Activated naive CD8-positive, alpha-beta T cell treated with anti-CD3 and anti-CD28 coated beads, Interleukin-2, amount 50 U/mL, for 24 hours (primary cell): ENCODE results near the gene MARCHF2.
"Not testable (repeated sequence)": the region's sequence is repeated elsewhere in the genome, so short reads cannot be mapped to it uniquely, and the experiment has no call there.

Source experiments
- ATAC-seq: fragments of 150-1000 bp; cut with Tn5 transposase; one replicate; pipeline ENCODE4 v1.10.0; 2021
- DNase-seq: peaks from one replicate; pipeline ENCODE4 v3.0.0; 2021
- H3K27ac Mint-ChIP-seq: one replicate; pipeline ENCODE4 v1.8.0; 2021; ENCODE audit warnings: mild to moderate bottlenecking, mixed read lengths
- H3K27me3 Mint-ChIP-seq: one replicate; pipeline ENCODE4 v1.8.0; 2021; ENCODE audit warnings: mixed read lengths
- H3K36me3 Mint-ChIP-seq: one replicate; pipeline ENCODE4 v1.8.0; 2021; ENCODE audit warnings: low read depth, mixed read lengths
- H3K4me1 Mint-ChIP-seq: one replicate; pipeline ENCODE4 v1.8.0; 2021; ENCODE audit warnings: mixed read lengths
- H3K4me3 Mint-ChIP-seq: one replicate; pipeline ENCODE4 v1.8.0; 2021; ENCODE audit warnings: mild to moderate bottlenecking, moderate library complexity, mixed read lengths
- H3K9me3 Mint-ChIP-seq: one replicate; pipeline ENCODE4 v1.8.0; 2021; ENCODE audit warnings: mixed read lengths

MARCHF2 gene

DNA sequence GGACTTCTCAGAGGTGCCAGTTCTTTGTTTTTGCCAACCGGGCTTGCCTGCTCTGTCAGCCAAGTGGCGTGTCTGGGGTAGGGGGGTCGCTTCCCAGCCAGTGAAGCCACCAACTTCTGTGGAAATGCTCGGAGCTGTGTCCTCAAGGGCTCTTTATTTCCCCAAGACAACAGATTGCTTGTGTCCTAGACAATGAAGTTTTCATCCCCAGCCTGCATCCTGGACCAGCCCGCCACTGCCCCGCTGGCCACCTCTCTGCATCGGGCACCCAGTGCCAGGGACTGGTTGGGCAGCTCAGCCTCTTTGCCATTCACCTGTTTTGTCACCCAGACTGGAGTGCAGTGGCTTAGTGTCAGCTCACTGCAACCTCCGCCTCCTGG is 19.2 kb upstream of the MARCHF2 start:
- no peak overlapping the region for H3K27ac Mint-ChIP-seq
- H3K36me3 Mint-ChIP-seq, result no peaks in the 10 kb centered on the region
- DNase-seq (no peak), ATAC-seq (no peak)
- H3K27me3 Mint-ChIP-seq, result no peaks in the 10 kb centered on the region
- H3K4me3 Mint-ChIP-seq, result no peak overlapping the region
- H3K9me3 Mint-ChIP-seq, result no peaks in the 10 kb centered on the region
- peaks cover 43% of the 10 kb centered on the region for H3K4me1 Mint-ChIP-seq

DNA sequence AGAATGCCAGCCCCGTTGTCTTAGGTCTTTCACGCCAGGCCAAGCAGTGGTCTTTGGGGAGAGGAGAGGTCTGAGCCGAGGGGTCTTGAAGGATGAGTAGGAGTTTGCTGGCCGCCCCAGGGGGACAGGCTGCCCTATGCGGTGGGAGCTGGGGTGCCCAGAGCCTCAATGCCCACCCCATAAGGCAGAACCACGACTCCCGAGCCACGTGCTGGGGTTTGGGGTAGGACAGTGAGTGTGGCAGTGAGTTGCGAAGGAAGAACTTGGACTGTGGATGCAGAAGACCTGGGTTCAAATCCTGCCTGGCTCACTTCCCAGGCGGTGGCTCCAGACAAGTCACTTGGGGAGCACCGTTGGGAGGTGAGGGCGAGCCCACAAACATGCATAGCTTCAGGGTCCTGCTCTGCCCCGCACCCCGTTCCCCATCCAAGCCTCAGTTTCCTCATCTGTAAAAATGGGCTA is 17.5 kb upstream of the MARCHF2 start:
- Mint-ChIP-seq H3K4me1 (peaks cover 35% of the 10 kb centered on the region), H3K27me3 (no peaks in the 10 kb centered on the region), H3K27ac (no peak overlapping the region)

DNA sequence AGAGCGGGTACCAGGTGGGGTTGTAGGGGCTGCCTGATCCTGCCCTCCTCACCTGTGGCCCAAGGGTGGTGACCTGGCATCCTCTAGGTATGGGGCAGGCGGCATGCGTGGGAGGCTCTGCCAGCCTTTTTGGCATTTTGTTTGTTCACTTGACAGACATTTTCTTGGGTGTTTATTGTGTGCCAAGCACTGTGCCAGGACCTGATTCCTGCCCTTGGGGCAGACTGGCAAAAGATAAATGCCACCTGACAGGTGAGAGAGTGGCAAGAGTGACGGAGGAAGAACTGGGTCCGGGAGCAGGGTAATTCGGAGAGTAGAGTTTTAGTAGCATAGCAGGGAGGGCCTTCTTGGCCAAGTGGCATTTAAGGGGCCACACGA is 16.9 kb upstream of the MARCHF2 start:
- no peak for ATAC-seq
- H3K27me3 Mint-ChIP-seq, result no peaks in the 10 kb centered on the region
- DNase-seq, result no peak
- no peak overlapping the region for H3K27ac Mint-ChIP-seq
- H3K4me3 Mint-ChIP-seq, result no peak overlapping the region
- H3K4me1 Mint-ChIP-seq, result peaks cover 30% of the 10 kb centered on the region
- H3K9me3 Mint-ChIP-seq, result no peaks in the 10 kb centered on the region
- no peaks in the 10 kb centered on the region for H3K36me3 Mint-ChIP-seq

More for the DNA sequence above, 17.5 kb upstream of the MARCHF2 start:
- ATAC-seq (no peak), DNase-seq (no peak)
- Mint-ChIP-seq H3K36me3 (no peaks in the 10 kb centered on the region), H3K9me3 (no peaks in the 10 kb centered on the region), H3K4me3 (no peak overlapping the region)

DNA sequence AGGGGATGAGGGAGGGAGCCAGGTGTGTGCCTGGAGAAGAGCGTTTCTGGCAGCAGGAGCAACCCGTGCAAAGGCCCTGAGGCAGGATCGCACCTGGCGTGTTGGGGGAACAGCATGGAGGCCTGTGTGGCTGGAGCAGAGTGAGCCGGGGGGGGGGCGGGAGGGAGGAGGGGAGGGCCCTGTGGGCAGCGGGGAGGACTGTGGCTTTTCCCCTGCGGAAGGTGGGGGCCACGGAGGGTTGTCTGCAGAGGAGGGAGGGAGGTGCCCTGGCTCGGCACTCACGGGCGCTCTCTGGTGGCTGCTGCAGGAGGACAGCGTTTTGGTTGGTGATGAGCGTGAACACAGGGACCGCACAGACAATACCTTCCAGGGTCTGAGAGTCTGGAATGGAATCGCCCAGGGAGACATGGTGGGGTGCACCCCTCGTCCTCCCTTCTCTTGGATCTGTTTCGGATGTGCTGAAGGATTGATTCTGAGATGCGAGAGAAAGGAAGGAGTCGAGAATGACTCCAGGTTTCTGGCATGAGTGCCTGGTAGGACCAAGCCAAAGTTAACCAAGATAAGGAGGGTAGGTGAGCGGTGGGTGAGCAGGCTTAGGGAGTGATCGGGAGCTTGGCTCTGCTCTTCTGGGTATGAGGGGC is 16.4 kb upstream of the MARCHF2 start:
- DNase-seq (peak; percentile 84), ATAC-seq (peak; percentile 66)
- Mint-ChIP-seq H3K9me3 (no peaks in the 10 kb centered on the region), H3K4me3 (no peak overlapping the region), H3K27ac (peak overlapping the region; percentile 76), H3K36me3 (no peaks in the 10 kb centered on the region), H3K27me3 (no peaks in the 10 kb centered on the region), H3K4me1 (peaks cover 26% of the 10 kb centered on the region)

DNA sequence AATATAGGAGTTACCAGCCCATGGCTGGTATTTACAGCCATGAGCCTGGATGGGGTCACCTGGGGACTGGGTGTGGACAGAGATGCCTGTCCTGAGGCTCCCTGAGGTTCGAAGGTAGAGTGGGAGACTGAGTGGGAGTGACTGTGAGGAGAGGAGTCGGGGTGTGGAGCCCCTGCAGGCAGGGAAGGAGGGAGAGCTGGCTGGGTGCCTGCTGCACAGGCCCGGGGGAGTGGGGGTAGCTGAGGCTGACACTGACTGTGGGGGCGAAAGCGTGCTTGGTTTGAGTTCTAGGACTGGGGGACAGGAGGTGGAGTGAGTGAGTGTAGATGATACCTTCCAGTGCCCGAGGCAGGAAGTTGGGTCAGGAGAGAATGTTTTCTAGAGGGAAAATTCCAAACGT is 15.8 kb upstream of the MARCHF2 start:
- no peaks in the 10 kb centered on the region for H3K9me3 Mint-ChIP-seq
- peaks cover 20% of the 10 kb centered on the region for H3K4me1 Mint-ChIP-seq
- no peak for DNase-seq
- no peaks in the 10 kb centered on the region for H3K36me3 Mint-ChIP-seq
- H3K27me3 Mint-ChIP-seq, result no peaks in the 10 kb centered on the region
- no peak overlapping the region for H3K4me3 Mint-ChIP-seq
- ATAC-seq, result no peak
- peak overlapping the region; percentile 76 for H3K27ac Mint-ChIP-seq

DNA sequence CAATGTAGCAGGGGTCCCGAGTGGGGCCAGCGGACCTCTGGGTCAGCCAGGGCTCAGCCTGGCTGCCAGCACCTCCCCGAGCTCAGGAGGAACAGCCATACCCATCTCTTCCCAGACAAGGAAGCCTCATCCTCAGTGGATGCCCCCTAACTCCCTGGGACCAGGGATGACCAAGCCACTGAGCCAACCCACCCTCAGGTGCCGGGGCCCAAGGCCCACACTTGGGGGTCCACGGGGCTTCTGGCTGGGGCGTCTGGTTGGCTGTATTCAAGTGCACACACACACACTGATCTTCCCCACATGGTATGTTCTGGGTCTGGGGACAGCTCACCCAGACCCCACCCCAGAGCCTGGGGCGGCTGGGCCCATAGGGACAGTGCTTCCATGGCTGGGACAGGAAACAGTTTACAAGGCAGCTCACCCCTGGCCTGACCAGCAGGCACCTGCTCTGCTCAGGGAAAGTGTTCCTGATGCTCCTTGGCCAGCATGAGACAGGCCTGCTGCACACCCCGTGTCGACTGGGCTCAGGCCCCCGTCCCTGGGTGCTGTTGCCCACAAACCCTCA is 15.3 kb upstream of the MARCHF2 start:
- no peaks in the 10 kb centered on the region for H3K9me3 Mint-ChIP-seq
- H3K27ac Mint-ChIP-seq, result no peak overlapping the region
- H3K27me3 Mint-ChIP-seq, result no peaks in the 10 kb centered on the region

DNA sequence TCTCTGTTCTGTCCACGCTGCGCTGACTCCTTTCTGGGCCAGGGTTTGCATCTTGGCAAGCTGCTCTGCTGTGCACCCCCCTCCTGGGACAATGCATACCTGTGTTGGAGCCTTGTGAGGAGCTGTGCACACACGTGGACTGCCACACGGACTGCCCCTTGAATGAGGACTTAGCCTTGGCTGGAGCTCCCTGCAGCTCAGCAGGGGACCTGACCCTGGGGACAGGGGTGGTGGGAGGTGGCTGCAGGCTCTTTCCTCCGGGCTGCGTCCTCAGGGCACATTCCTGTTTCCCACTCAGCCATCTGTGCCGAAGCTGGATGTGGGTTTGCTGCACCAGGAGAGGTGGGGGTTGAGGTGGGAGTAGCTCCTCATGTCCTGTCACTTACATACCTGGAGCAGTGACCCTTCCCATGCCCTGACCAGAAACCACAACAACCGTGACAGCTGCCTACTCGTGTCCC is 14.8 kb upstream of the MARCHF2 start:
- no peaks in the 10 kb centered on the region for H3K27me3 Mint-ChIP-seq
- H3K36me3 Mint-ChIP-seq, result no peaks in the 10 kb centered on the region
- H3K9me3 Mint-ChIP-seq, result no peaks in the 10 kb centered on the region
- no peak for ATAC-seq
- no peak overlapping the region for H3K27ac Mint-ChIP-seq
- DNase-seq, result no peak
- no peak overlapping the region for H3K4me3 Mint-ChIP-seq
- peaks cover 14% of the 10 kb centered on the region for H3K4me1 Mint-ChIP-seq

More for the DNA sequence above, 15.3 kb upstream of the MARCHF2 start:
- ATAC-seq (no peak), DNase-seq (no peak)
- no peak overlapping the region for H3K4me3 Mint-ChIP-seq
- peaks cover 18% of the 10 kb centered on the region for H3K4me1 Mint-ChIP-seq
- H3K36me3 Mint-ChIP-seq, result no peaks in the 10 kb centered on the region

DNA sequence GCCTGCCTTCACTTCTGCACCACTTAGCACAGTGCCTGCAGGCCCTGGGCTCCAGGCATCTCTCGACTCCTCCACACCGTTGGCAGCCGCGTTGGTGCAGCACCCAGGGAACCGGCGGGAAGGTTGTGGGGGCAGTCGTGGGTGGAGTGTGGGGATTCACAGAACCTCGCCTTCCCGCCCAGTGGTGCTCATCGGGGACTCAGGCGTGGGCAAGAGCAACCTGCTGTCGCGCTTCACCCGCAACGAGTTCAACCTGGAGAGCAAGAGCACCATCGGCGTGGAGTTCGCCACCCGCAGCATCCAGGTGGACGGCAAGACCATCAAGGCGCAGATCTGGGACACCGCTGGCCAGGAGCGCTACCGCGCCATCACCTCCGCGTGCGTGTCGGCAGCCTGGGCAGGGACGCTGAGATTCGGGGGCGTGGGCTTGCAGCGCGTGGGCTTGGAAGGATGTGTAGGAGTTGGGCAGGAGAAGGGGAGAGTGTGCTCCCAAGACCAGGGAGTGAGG is 13.4 kb upstream of the MARCHF2 start:
- peaks cover 14% of the 10 kb centered on the region for H3K4me1 Mint-ChIP-seq
- peaks cover 3% of the 10 kb centered on the region for H3K36me3 Mint-ChIP-seq
- no peak for DNase-seq
- no peaks in the 10 kb centered on the region for H3K27me3 Mint-ChIP-seq
- no peak overlapping the region for H3K27ac Mint-ChIP-seq
- H3K4me3 Mint-ChIP-seq, result no peak overlapping the region
- no peaks in the 10 kb centered on the region for H3K9me3 Mint-ChIP-seq
- no peak for ATAC-seq

DNA sequence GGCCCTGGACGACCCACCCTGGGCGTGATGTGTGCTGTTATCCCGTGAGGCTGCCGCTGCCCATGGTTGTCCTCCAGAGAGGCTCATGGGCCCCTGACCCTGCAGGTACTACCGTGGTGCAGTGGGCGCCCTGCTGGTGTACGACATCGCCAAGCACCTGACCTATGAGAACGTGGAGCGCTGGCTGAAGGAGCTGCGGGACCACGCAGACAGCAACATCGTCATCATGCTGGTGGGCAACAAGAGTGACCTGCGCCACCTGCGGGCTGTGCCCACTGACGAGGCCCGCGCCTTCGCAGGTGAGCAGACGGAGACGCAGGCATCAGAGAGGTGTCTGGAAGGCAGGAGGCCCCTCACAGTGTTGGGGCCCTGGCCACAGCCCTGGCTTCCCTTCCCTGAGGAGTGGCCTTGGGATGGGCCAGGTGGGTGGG is 11.1 kb upstream of the MARCHF2 start:
- no peak for ATAC-seq
- no peaks in the 10 kb centered on the region for H3K9me3 Mint-ChIP-seq
- DNase-seq, result no peak
- H3K4me1 Mint-ChIP-seq, result peaks cover 5% of the 10 kb centered on the region
- peaks cover 5% of the 10 kb centered on the region for H3K36me3 Mint-ChIP-seq
- H3K4me3 Mint-ChIP-seq, result no peak overlapping the region
- no peak overlapping the region for H3K27ac Mint-ChIP-seq
- no peaks in the 10 kb centered on the region for H3K27me3 Mint-ChIP-seq

DNA sequence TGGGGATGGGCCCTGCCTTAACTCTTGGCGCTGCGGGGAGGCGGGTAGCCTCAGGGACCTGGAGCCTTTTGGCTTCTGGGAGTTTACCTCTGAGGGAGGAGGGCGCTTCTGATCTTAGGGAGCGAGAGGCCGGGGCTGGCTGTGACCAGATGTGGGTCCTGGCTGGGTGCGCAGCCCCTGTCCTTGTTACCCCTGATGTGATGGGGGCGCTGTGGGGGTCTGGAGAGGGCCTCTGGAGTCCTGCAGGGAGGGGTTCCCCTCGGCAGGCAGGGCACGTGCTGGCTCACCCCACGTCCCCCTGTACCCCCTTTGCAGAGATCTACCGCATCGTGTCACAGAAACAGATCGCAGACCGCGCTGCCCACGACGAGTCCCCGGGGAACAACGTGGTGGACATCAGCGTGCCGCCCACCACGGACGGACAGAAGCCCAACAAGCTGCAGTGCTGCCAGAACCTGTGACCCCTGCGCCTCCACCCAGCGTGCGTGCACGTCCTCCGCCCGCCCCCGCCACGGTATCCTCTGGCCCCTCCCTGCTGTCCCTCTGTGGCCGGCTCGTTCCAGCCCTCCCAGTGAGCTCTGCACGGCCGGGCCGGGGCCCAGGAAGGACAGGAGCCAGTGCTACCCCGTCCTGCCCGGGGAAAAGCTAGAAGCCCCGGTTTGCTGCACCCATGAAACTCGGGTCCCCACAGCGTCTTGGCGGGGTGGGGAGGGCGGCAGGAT is 9.8 kb upstream of the MARCHF2 start:
- H3K27ac Mint-ChIP-seq, result no peak overlapping the region
- no peaks in the 10 kb centered on the region for H3K9me3 Mint-ChIP-seq
- no peak overlapping the region for H3K4me3 Mint-ChIP-seq
- no peaks in the 10 kb centered on the region for H3K4me1 Mint-ChIP-seq
- DNase-seq (no peak), ATAC-seq (no peak)
- H3K36me3 Mint-ChIP-seq, result peaks cover 5% of the 10 kb centered on the region
- no peaks in the 10 kb centered on the region for H3K27me3 Mint-ChIP-seq

DNA sequence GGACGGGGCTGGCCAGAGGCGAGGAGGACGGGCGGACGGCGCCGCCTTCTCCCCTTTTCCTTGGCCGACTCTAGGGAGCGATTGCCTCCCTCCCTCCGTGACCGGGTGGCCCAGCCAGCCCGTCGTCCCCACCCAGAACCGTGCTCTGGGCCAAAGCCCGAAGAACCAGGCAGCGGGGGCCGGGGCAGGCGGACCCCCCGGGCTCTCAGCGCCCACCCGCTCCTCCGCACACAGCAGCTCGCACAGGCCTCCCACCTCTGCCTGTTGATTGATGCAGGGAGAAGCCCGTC is 9.3 kb upstream of the MARCHF2 start:
- Mint-ChIP-seq H3K27me3 (no peaks in the 10 kb centered on the region), H3K27ac (no peak overlapping the region), H3K4me3 (no peak overlapping the region), H3K9me3 (no peaks in the 10 kb centered on the region), H3K36me3 (peaks cover 5% of the 10 kb centered on the region), H3K4me1 (no peaks in the 10 kb centered on the region)
- DNase-seq (no peak), ATAC-seq (no peak)

DNA sequence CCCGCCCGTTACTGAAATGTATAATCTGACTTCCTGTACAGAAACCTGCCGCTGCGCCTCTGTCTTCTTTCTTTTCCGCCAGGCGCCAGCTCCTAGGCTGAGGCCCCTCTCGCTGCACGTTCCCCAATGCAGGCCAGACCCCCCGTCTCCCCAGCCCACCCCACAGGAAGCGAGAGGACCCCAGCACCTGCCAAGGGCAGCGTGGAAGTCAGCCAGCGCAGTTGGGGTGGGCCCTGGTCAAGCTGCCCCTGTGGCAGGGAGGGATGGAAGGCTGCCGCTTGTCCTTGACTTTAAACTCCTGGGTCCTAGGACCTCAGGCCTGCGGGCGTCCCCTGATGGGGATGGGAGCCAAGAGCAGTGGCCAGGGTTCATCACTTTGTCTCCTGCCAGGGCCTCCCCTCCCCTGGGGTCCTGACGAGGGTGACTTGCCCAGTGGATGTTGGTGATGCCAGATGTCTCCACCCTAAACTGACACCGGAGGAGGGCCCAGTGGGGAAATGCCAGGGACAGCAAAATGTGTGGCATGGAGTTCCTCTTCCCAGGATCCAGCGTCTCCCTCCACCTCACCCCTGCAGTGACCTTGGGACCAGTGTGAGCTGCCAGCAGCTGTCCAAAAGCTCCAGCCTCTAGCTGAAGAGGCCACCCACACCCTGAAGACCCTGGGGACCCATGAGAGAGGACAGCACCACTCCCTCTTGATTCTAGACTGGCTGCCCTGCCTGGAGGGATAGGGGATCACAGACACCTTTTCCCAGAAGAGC is 8.5 kb upstream of the MARCHF2 start:
- no peak overlapping the region for H3K27ac Mint-ChIP-seq
- no peak overlapping the region for H3K4me3 Mint-ChIP-seq
- no peak for ATAC-seq
- H3K9me3 Mint-ChIP-seq, result no peaks in the 10 kb centered on the region
- H3K4me1 Mint-ChIP-seq, result no peaks in the 10 kb centered on the region
- no peak for DNase-seq
- no peaks in the 10 kb centered on the region for H3K27me3 Mint-ChIP-seq
- peaks cover 5% of the 10 kb centered on the region for H3K36me3 Mint-ChIP-seq

DNA sequence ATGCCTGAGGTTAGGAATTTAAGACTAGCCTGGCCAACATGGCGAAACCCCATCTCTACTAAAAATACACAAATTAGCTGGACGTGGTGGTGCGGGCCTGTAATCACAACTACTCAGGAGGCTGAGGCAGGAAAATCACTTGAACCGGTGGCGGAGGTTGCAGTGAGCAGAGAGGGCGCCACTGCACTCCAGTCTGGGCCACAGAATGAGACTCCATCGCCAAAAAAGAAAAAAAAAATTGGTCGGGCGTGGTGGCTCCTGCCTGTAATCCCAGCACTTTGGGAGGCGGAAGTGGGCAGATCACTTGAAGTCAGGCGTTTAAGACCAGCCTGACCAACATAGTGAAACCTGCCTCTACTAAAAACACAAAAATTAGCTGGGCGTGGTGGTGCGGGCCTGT is 2.4 kb upstream of the MARCHF2 start:
- H3K9me3 Mint-ChIP-seq, H3K36me3 Mint-ChIP-seq, H3K4me3 Mint-ChIP-seq, DNase-seq, H3K27ac Mint-ChIP-seq, ATAC-seq, H3K4me1 Mint-ChIP-seq, H3K27me3 Mint-ChIP-seq: not testable (repeated sequence)

DNA sequence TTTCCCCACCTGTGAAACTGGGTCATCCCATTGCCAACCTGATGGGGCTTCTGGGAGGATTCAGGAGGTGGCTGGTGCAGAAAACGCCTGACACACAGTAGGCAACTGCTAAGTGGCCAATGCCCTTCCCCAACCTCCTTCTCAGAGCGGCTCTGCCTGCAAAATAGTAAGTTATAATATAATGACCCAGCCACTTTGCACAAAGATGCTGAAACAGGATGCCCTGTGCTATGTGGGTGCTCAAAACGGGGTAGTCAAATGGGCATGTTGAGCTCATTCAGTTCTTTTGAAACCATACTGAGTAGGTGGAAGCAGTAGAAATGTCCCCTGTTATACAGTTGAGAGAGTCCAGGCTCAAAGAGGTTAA is 507 bp downstream of the MARCHF2 start:
- Mint-ChIP-seq H3K27ac (no peak overlapping the region), H3K9me3 (no peaks in the 10 kb centered on the region), H3K27me3 (no peaks in the 10 kb centered on the region), H3K4me1 (peaks cover 7% of the 10 kb centered on the region), H3K36me3 (no peaks in the 10 kb centered on the region), H3K4me3 (peak overlapping the region; percentile 70)
- DNase-seq (no peak), ATAC-seq (no peak)

DNA sequence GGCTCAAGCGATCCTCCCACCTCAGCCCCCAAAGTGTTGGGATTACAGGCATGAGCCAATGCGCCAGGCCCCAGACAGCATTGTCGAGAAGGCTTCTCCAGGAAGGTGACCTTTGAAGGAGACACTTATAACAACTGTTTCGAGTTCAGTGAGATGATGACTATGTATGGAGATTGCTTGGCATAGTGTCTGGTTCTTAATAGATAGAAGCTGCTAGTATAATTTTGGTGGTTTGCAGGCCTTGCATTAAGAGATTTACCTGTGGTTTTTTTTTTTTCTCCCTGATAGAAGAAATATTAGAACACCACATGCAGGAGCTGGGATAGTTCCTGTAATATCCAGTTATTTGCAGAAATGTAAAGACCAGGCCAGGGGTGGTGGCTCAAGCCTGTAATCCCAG is 3.7 kb downstream of the MARCHF2 start:
- H3K27me3 Mint-ChIP-seq, result no peaks in the 10 kb centered on the region
- no peak overlapping the region for H3K27ac Mint-ChIP-seq
- no peak for ATAC-seq
- DNase-seq, result no peak
- no peak overlapping the region for H3K4me3 Mint-ChIP-seq
- peaks cover 7% of the 10 kb centered on the region for H3K4me1 Mint-ChIP-seq
- no peaks in the 10 kb centered on the region for H3K9me3 Mint-ChIP-seq
- H3K36me3 Mint-ChIP-seq, result no peaks in the 10 kb centered on the region
